ENCODE measurements around the gene ZNF350.
"Not testable (repeated sequence)": the region's sequence is repeated elsewhere in the genome, so short reads cannot be mapped to it uniquely, and the experiment has no call there.

The ZNF350 gene

DNA sequence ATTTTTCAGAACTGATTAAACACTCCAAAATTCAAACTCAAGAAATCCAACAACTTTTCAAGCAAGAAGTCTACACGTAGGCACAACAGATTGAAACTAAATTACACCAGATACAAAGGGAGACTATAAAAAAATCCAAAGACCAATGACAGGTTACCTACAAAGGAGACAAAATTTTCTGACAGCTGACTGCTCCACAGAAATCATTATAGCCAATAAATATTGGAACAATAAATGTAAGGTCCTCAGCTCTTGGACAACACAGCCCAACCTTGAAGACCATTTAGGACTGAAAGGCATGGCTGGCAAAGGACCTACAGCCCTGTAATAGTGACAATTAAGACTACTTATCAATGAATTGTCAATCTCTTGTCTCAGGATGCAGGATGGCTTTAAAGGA is 15.9 kb downstream of the ZNF350 start:
- no peak for DNase-seq

DNA sequence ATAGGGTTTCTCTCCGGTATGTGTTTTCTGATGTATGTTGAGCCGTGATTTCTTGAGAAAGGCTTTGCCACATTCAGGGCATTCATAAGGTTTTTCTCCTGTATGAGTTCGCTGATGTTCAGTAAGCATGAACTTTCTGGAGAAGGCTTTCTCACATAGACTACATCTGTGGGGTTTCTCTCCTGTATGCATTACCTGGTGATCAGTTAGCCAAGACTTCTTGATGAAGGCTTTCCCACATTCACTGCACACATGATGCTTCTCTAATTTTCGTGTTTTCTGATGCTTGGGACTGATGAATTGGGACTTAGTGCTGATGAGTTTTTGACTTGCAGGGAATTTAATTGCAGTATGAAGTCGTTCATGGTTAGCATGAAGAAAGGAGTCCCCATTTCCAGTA is 21.1 kb downstream of the ZNF350 start:
- DNase-seq, result no peak

DNA sequence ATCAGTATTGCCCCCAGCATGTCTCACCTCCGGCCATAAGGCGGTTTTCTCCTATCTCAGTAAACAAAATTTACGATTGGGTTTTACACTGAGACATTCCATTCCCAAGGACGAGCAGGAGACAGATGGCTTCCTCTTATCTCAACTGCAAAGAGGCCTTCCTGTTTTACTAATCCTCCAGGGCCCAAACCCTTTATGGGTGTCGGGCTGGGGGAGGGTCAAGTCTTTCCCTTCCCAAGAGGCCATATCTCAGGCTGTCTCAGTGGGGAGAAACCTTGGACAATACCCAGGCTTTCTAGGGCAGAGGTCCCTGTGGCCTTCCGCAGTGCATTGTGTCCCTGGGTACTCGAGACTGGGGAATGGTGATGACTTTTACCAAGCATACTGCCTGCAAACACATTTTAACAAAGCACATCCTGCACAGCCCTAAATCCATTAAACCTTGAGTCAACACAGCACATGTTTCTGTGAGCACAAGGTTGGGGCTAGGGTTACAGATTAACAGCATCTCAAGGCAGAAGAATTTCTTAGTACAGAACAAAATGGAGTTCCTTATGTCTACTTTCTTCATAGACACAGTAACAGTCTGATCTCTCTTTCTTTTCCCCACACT is 25.9 kb downstream of the ZNF350 start:
- DNase-seq, result not testable (repeated sequence)

DNA sequence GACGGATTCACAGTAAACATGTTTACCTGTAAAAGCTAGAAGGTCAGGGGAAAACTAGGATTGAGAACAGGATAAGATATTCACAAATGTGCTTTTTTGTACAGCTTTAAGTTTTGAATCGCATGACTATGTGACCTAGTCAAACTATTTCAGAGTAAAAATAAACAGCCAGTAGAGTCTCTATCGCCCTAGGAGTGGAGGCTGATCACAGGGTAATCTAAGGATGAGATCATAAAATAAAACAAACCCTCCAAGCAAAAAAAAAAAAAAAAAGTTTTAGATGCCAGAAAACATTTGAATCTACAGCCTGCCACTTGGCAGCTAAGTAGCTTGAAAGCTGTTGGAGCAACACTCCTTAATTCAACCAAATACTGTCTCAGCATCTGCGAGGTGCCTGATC is 26.8 kb downstream of the ZNF350 start:
- DNase-seq, result no peak

DNA sequence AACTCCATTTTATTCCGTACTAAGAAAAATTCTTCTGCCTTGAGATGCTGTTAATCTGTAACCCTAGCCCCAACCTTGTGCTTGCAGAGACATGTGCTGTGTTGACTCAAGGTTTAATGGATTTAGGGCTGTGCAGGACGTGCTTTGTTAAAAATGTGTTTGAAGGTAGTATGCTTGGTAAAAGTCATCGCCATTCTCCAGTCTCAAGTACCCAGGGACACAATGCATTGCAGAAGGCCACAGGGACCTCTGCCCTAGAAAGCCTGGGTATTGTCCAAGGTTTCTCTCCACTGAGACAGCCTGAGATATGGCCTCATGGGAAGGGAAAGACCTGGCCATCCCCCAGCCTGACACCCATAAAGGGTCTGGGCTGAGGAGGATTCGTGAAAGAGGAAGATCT is 28.8 kb downstream of the ZNF350 start:
- DNase-seq, result not testable (repeated sequence)

DNA sequence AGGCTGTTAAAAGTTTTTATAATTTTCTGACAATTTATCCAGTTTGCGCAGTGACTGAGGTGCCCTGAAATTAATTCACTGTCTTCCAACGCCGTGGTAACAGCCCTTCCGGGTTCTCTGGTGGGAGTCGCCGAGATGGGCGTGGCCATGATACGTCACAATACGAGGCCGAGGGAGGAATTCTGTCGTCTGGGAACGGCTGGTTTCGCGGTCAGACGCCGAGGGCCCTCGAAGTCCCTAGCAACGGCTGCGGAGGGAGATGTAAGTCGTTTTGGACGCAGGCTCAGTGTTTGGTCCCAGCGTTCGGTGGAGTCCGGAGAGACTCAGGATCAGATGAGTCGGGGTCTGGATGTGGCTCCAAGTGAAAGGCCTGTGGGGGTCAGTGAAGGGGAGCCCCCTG is 37.7 kb downstream of the ZNF350 start:
- DNase-seq, result no peak

DNA sequence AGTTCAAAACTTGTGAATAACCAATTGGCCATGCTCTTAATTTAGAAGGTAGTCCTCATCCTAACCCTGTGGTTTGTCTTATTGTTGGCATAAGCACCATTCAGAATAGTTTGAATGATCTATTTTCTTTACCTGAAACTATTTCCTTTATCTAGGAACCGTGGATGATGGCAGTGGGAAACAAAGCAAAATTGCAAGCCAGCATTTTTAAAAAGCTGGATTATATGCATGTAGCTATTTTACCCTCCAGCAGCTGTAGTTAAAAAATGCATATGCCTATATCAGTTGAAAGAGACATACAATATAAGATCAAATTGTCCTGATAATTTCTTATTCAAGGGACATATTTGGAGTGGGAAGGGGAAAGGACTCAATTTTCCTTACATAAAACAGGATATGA is 40.0 kb downstream of the ZNF350 start:
- no peak for DNase-seq

DNA sequence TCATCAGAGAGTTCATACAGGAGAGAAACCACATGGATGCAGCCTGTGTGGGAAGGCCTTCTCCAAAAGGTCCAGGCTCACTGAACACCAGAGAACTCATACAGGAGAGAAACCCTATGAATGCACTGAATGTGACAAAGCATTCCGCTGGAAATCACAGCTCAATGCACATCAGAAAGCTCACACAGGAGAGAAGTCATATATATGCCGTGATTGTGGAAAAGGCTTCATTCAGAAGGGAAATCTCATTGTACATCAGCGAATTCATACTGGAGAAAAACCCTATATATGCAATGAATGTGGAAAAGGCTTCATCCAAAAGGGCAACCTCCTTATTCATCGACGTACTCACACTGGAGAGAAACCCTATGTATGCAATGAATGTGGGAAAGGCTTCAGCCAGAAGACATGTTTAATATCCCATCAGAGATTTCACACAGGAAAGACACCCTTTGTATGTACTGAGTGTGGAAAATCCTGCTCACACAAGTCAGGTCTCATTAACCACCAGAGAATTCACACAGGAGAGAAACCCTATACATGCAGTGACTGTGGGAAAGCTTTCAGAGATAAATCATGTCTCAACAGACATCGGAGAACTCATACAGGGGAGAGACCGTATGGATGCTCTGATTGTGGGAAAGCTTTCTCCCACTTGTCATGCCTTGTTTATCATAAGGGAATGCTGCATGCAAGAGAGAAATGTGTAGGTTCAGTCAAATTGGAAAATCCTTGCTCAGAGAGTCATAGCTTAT is 41.7 kb downstream of the ZNF350 start:
- DNase-seq, result no peak

DNA sequence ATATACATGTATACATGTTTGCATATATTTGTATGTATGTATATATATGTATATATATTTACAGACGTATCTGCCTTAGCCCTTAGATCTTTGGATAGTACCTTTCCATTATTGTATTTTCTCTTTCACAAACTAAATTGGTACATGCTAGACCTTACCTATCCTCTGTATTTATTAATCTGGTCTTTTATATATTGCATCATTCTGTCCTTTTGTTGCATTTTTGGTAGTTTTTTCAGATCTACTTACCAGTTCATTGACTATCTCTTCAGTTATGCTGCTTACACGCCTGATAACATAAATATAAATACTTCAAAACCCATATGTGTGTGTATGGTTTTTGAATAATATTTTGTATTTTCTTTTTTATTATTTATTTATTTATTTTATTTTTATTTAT is 47.7 kb downstream of the ZNF350 start:
- DNase-seq, result no peak

DNA sequence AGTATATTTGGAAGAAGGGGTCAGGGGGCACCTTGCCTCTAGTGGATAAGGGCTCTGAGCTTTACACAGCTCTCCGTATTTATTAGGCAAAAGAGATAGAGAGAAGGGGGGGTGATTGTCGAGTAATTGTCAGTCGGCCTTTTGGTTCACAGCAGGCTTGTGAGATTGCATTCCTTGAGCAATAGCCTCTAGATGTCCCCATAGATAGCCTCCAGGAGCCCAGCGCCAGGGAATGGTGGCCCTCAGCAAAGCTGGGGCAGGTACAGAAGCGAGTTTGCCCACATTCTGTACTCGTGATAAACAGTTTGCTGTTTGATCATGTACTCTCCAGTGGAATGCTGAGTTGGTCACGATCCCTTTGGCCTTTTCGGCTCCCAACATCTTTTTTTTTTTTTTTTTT is 54.7 kb downstream of the ZNF350 start:
- no peak for DNase-seq

DNA sequence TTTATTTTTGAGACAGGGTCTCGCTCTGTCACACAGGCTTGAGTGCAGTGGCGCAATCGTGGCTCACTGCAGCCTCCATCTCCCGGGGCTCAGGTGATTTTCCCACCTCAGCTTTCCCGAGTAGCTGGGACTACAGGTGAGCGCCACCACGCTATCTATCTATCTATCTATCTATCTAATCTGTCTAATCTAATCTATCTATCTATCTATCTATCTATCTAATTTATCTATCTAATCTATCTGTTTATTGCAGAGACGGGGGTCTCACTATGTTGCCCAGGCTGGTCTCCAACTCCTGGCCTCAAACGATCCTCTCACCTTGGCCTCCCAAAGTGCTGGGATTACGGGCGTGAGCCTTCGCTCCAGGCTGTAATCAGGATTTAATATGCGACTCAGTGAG is 58.8 kb downstream of the ZNF350 start:
- DNase-seq, result no peak

DNA sequence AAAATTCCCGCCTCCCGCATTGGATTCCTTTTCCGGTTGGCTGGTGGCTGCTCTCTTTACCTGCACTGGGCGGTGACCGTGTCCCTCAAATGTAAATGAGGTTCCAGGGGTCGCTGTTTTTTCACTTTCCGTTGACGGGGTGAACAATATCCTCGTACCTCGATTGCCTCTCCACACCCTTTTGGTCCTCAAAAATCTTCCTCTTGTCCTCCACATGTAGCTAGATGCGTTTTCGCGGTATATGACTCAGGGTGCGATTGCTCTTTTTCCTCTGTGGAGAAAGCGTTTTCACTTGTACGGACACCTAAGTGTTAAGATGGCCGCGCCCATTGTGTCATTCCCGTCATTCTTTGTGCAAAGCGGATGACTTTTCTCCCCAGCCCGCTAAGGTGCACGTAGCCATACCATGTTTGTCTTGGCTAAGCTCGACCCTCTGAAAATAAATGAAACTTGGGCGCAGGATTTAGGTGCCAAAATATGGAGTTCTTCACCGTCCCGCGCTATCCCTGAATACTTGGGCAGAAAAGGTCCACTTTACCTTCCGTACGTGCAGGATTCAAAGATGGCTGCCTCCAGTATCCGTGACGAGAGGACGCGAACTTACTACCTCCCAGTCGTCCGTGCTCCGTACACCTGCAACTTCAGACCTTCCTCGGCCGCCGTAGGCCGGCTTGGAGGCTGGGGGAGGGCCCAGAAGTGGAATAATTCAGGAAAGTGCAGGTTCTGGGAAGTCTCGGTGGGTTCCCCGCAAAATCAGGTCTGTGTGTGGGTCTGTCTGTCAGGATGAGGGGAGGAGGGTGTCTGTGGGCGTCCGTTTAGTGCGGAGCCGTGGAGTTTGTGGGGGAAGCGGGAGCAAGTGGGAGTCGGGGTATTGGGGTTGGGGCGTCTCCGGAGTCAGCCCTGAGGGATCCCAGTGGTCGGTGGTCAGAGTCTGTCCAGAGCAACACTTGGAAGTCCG is 59.6 kb downstream of the ZNF350 start, which contains the start of gene ZNF613:
ZNF613 (plus strand) TSS at position 689 of the 958 bp plus-strand sequence. CDS start 8,749 bp downstream, outside the sequence.
- peak; percentile 99 for DNase-seq

DNA sequence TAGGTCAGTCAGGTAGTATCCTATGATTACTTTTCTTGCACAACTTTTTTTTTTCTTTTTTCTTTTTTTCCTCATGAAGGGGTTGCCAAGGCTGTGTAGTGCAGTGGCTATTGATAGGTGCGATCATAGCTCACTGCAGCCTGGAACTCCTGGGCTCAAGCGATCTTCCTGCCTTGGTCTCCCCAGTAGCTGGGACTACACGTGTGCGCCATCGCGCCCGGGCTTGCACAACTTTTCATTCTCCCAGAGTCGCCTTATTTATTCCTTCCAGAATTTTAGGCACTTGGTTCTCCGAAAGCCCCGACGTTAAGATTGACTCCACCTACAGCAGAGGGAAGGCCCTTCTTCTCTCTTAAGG is 60.2 kb downstream of the ZNF350 start:
- DNase-seq, result no peak

DNA sequence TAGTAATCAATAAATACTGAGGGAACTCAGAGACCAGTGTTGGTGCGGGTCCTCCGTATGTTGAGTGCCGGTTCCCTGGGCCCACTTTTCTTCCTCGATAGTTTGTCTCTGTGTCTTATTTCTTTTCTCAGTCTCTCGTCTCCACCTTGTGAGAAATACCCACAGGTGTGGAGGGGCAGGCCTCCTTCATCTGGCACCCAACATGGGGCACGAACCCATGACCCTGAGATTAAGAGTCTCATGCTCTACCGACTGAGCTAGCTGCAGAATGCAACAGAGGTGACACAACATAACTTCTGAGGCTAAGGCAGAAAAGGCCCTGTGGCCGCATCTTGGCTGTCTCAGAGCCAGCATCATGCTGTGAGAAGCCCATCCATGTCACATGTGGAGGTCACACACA is 64.7 kb downstream of the ZNF350 start:
- DNase-seq, result no peak

DNA sequence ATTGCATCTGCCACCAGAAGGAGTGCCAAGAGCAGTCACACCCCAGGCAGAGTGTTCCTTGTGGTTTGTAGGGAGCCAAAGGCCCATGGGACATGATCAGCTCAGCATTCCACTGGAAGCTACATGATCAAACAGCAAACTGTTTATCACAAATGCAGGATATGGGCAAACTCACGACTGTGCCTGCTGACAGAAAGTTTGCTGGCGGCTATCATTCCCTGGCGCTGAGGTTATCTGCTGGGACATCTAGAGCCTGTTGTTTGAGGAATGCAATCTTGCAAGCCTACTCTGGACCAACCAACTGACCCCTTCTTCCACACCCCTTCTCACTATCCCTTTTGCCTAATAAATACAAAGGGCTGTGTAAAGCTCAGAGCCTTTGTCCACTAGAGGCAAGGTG is 67.0 kb downstream of the ZNF350 start:
- DNase-seq, result no peak

DNA sequence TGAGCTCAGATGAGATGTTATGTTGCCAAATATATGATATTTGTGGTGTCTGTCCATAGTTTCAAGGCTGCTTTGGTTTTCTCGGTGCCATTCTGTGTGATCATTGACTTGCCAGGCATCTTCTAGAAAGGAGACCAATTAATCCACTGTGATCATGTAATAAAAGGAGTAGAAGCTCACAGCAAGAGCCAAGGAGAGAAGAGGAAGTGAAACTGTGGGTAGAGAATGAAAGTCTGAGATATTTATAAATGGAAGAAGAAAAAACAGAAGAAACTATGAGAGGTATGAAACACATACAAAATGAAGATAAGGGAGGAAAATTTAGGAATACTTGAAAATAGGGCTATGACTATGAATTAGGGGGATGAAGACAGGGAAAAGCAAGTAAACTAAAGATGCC is 70.5 kb downstream of the ZNF350 start:
- DNase-seq, result no peak

DNA sequence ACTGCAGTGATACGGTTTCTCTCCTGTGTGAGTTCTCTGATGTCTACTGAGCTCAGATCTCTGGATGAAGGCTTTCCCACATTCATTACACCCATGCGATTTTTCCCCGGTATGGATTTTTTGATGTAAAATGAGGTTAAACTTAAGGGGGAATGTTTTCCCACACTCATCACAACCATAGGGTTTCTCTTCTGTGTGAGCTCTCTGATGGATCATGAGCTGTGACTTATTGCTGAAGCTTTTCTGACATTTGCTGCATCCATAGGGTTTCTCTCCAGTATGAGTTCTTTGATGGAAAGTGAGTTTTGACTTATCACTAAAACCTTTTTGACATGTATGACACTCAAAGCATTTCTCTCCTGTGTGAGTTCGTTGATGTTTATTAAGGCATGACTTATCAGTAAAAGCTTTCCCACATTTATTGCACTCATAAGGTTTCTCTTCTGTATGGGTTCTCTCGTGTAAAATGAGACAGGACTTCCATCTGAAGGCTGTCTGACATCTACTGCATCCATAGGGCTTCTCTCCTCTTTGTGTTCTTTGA is 71.2 kb downstream of the ZNF350 start:
- no peak for DNase-seq

Measured in kidney glomerular epithelial cell (primary cell).